ENCODE measurements around the gene CYREN.
A peak's percentile ranks its signal among the peaks of the same experiment; 100 is the strongest.

CYREN gene

GRCh38 chr7:135168489-135169140, 1.9 kb downstream of the CYREN start:
- no peaks in the 10 kb centered on the region for H3K9me2 ChIP-seq (replicated peaks; ENCODE audit: low read depth, low read length)
- TF ChIP-seq EZH2phosphoT487 (IDR thresholded peaks at IDR 0.05; ENCODE audit: borderline replicate concordance) (no peak), CTCF (conservative IDR thresholded peaks at IDR 0.05; ENCODE audit: low read length) (no peak)
- peak overlapping the region; percentile 81 for H3K4me3 ChIP-seq (ENCODE audit: low read length, poor library complexity, severe bottlenecking)
- peaks cover 22% of the 10 kb centered on the region; the same call in 1 of the 2 replicates for H3K36me3 ChIP-seq (ENCODE audit: insufficient read depth, low read length)
- no peaks in the 10 kb centered on the region for H3F3A ChIP-seq (ENCODE audit: low read depth)
- H3K4me1 ChIP-seq (ENCODE audit: insufficient read depth, low read length, poor library complexity, severe bottlenecking), result peaks cover 22% of the 10 kb centered on the region
- H4K20me1 ChIP-seq (ENCODE audit: insufficient read depth, low read length, poor library complexity, severe bottlenecking), result peaks cover 40% of the 10 kb centered on the region
- peaks cover 35% of the 10 kb centered on the region for H3K79me2 ChIP-seq (ENCODE audit: insufficient read depth, low read length)
- no peaks in the 10 kb centered on the region for H3K27me3 ChIP-seq (ENCODE audit: insufficient read depth, low read length, poor library complexity, severe bottlenecking)
- H3K9ac ChIP-seq (ENCODE audit: low read depth, low read length, poor library complexity, severe bottlenecking), result peak overlapping the region; percentile 87
- H3K4me2 ChIP-seq (ENCODE audit: low read depth, low read length, poor library complexity, severe bottlenecking), result peak overlapping the region; percentile 90
- no peaks in the 10 kb centered on the region for H3K9me3 ChIP-seq (ENCODE audit: insufficient read depth, low read depth, low read length)
- no peak overlapping the region for H2AFZ ChIP-seq (ENCODE audit: low read length)

GRCh38 chr7:135168001-135168400, 2.5 kb downstream of the CYREN start:
- peaks cover 35% of the 10 kb centered on the region for H3K79me2 ChIP-seq (ENCODE audit: insufficient read depth, low read length)
- no peak for TF ChIP-seq CTCF (conservative IDR thresholded peaks at IDR 0.05; ENCODE audit: low read length)
- TF ChIP-seq EZH2phosphoT487 (IDR thresholded peaks at IDR 0.05; ENCODE audit: borderline replicate concordance), result no peak
- H3K9me2 ChIP-seq (replicated peaks; ENCODE audit: low read depth, low read length), result no peaks in the 10 kb centered on the region
- H3K4me1 ChIP-seq (ENCODE audit: insufficient read depth, low read length, poor library complexity, severe bottlenecking), result peaks cover 22% of the 10 kb centered on the region
- H3K27me3 ChIP-seq (ENCODE audit: insufficient read depth, low read length, poor library complexity, severe bottlenecking), result no peaks in the 10 kb centered on the region
- H3K4me2 ChIP-seq (ENCODE audit: low read depth, low read length, poor library complexity, severe bottlenecking), result peak overlapping the region; percentile 90
- H3K4me3 ChIP-seq (ENCODE audit: low read length, poor library complexity, severe bottlenecking), result peak overlapping the region; percentile 81
- no peaks in the 10 kb centered on the region; the same call in 1 of the 2 replicates for H3K9me3 ChIP-seq (ENCODE audit: insufficient read depth, low read depth, low read length)
- peaks cover 40% of the 10 kb centered on the region for H4K20me1 ChIP-seq (ENCODE audit: insufficient read depth, low read length, poor library complexity, severe bottlenecking)
- H3K9ac ChIP-seq (ENCODE audit: low read depth, low read length, poor library complexity, severe bottlenecking), result no peak overlapping the region
- no peaks in the 10 kb centered on the region for H3F3A ChIP-seq (ENCODE audit: low read depth)
- H3K36me3 ChIP-seq (ENCODE audit: insufficient read depth, low read length), result peaks cover 22% of the 10 kb centered on the region; the same call in 1 of the 2 replicates
- H2AFZ ChIP-seq (ENCODE audit: low read length), result no peak overlapping the region

GRCh38 chr7:135167365-135167917, 3.1 kb downstream of the CYREN start:
- Histone ChIP-seq H3K4me2 (ENCODE audit: low read depth, low read length, poor library complexity, severe bottlenecking) (peak overlapping the region; percentile 62), H3K4me3 (ENCODE audit: low read length, poor library complexity, severe bottlenecking) (peak overlapping the region; percentile 45), H3K9me3 (ENCODE audit: insufficient read depth, low read depth, low read length) (peaks cover 4% of the 10 kb centered on the region; the same call in 1 of the 2 replicates), H3K79me2 (ENCODE audit: insufficient read depth, low read length) (peaks cover 35% of the 10 kb centered on the region), H2AFZ (ENCODE audit: low read length) (no peak overlapping the region), H3K36me3 (ENCODE audit: insufficient read depth, low read length) (peaks cover 22% of the 10 kb centered on the region; the same call in 1 of the 2 replicates), H3K4me1 (ENCODE audit: insufficient read depth, low read length, poor library complexity, severe bottlenecking) (peaks cover 22% of the 10 kb centered on the region), H4K20me1 (ENCODE audit: insufficient read depth, low read length, poor library complexity, severe bottlenecking) (peaks cover 40% of the 10 kb centered on the region), H3K9me2 (replicated peaks; ENCODE audit: low read depth, low read length) (no peaks in the 10 kb centered on the region), H3K27me3 (ENCODE audit: insufficient read depth, low read length, poor library complexity, severe bottlenecking) (no peaks in the 10 kb centered on the region), H3K9ac (ENCODE audit: low read depth, low read length, poor library complexity, severe bottlenecking) (no peak overlapping the region), H3F3A (ENCODE audit: low read depth) (no peaks in the 10 kb centered on the region)
- TF ChIP-seq CTCF (conservative IDR thresholded peaks at IDR 0.05; ENCODE audit: low read length) (no peak), EZH2phosphoT487 (IDR thresholded peaks at IDR 0.05; ENCODE audit: borderline replicate concordance) (no peak)
